Trophoblast cell (in vitro differentiated cells and primary cell): ENCODE results near the gene POLR3B.

ENCODE experiments used
- DNase-seq, 2 donors: peaks; one replicate each; pipeline ENCODE4 v3.0.0-alpha.2; 2016
- H2AFZ ChIP-seq: 2 replicates; pipeline ENCODE4 v1.6.1; 2013; ENCODE audit warnings: low read length, moderate library complexity, mild to moderate bottlenecking; ENCODE audit not compliant: insufficient read depth, poor library complexity
- H2AK5ac ChIP-seq: 2 replicates; pipeline ENCODE4 v1.6.1; 2013; ENCODE audit warnings: mild to moderate bottlenecking, low read length
- H2BK120ac ChIP-seq: 2 replicates; pipeline ENCODE4 v1.6.1; 2013; ENCODE audit warnings: low read length, mild to moderate bottlenecking, moderate library complexity; ENCODE audit not compliant: insufficient read depth, poor library complexity
- H2BK12ac ChIP-seq: 2 replicates; pipeline ENCODE4 v1.6.1; 2013; ENCODE audit warnings: mild to moderate bottlenecking, low read length, moderate library complexity
- H2BK5ac ChIP-seq: 2 replicates; pipeline ENCODE4 v1.6.1; 2013; ENCODE audit warnings: low read length, low read depth, moderate library complexity, mild to moderate bottlenecking; ENCODE audit not compliant: poor library complexity
- H3K14ac ChIP-seq: 2 replicates; pipeline ENCODE4 v1.6.1; 2013; ENCODE audit warnings: mild to moderate bottlenecking, low read length
- H3K18ac ChIP-seq: 2 replicates; pipeline ENCODE4 v1.6.1; 2013; ENCODE audit warnings: mild to moderate bottlenecking, low read length
- H3K23ac ChIP-seq: 2 replicates; pipeline ENCODE4 v1.6.1; 2013; ENCODE audit warnings: low read length
- H3K27ac ChIP-seq: 2 replicates; pipeline ENCODE4 v1.5.1; 2013; ENCODE audit warnings: low read depth, mild to moderate bottlenecking, inconsistent platforms, low read length, moderate library complexity
- H3K27me3 ChIP-seq: 2 replicates; pipeline ENCODE4 v1.6.1; 2013; ENCODE audit warnings: inconsistent platforms, mild to moderate bottlenecking, low read length, moderate library complexity; ENCODE audit not compliant: insufficient read depth
- H3K36me3 ChIP-seq, 2 experiments: 1 replicate in 1 of 2; 2 replicates in 1 of 2; pipeline ENCODE4 v1.6.1; 2013; ENCODE audit warnings: low read length in 2 of 2, mild to moderate bottlenecking in 2 of 2, moderate library complexity in 1 of 2; ENCODE audit not compliant: insufficient read depth in 2 of 2, control insufficient read depth in 1 of 2
- H3K4ac ChIP-seq: 2 replicates; pipeline ENCODE4 v1.6.1; 2013; ENCODE audit warnings: low read depth, mild to moderate bottlenecking, low read length, moderate library complexity
- H3K4me1 ChIP-seq, 2 experiments: 1 replicate in 1 of 2; 2 replicates in 1 of 2; pipeline ENCODE4 v1.6.1; 2013; ENCODE audit warnings: low read length in 2 of 2, mild to moderate bottlenecking in 2 of 2, moderate library complexity in 1 of 2; ENCODE audit not compliant: insufficient read depth in 2 of 2, control insufficient read depth in 1 of 2
- H3K4me2 ChIP-seq: 2 replicates; pipeline ENCODE4 v1.6.1; 2013; ENCODE audit warnings: inconsistent platforms, mild to moderate bottlenecking, low read length, moderate library complexity
- H3K4me3 ChIP-seq: 2 replicates; pipeline ENCODE4 v1.5.1; 2013; ENCODE audit warnings: mild to moderate bottlenecking, low read depth, low read length, inconsistent platforms
- H3K79me1 ChIP-seq: one replicate; pipeline ENCODE4 v1.6.1; 2013; ENCODE audit warnings: low read length
- H3K79me2 ChIP-seq: 2 replicates; pipeline ENCODE4 v1.6.1; 2013; ENCODE audit warnings: low read length, mild to moderate bottlenecking; ENCODE audit not compliant: control insufficient read depth, insufficient read depth, poor library complexity
- H3K9ac ChIP-seq: 2 replicates; pipeline ENCODE4 v1.6.1; 2013; ENCODE audit warnings: mild to moderate bottlenecking, low read length
- H3K9me3 ChIP-seq: 2 replicates; pipeline ENCODE4 v1.6.1; 2013; ENCODE audit warnings: low read depth, mild to moderate bottlenecking, control low read depth, inconsistent platforms, low read length; ENCODE audit not compliant: insufficient read depth
- H4K12ac ChIP-seq: 2 replicates; pipeline ENCODE4 v1.6.1; 2013; ENCODE audit warnings: low read depth, mild to moderate bottlenecking, low read length, moderate library complexity
- H4K8ac ChIP-seq: 2 replicates; pipeline ENCODE4 v1.6.1; 2013; ENCODE audit warnings: low read depth, mild to moderate bottlenecking, low read length, moderate library complexity
- H4K91ac ChIP-seq: one replicate; pipeline ENCODE4 v1.6.1; 2013; ENCODE audit warnings: low read depth, mild to moderate bottlenecking, low read length, moderate library complexity
- WGBS: extraction: QIAGEN DNeasy Blood & Tissue Kit; methylation state at CpG from one replicate; pipeline ENCODE4 v1.1.7; 2013; ENCODE audit warnings: missing lambda C conversion rate; ENCODE audit not compliant: insufficient read length, insufficient coverage; ENCODE audit errors: extremely low coverage; 5-methylcytosine and 5-hydroxymethylcytosine counted together

The POLR3B gene

DNA sequence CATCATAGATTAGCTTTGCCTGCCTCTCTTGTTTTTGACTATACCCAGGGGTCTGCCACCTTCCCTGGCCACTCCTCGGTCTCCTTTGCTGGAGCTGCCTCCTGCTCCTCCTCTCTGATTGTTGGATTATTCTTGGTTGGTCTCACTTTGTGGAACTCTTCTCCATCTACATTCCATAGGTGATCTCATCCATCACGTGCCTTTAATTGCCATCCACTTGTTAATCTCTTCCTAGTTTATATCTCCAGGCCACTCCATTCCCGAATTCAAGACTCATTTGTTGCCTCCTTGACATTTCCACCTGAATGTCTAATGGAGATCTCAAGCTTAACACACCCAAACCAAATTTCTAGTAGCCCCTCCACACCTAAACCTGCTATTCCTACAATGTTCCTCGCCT is 5.4 kb downstream of the POLR3B start:
- no peaks in the 10 kb centered on the region for H3K79me2 ChIP-seq
- H2AFZ ChIP-seq: no peak overlapping the region
- no peak overlapping the region for H4K91ac ChIP-seq
- no peak overlapping the region for H3K4ac ChIP-seq
- no peak overlapping the region for H3K4me2 ChIP-seq
- no peak overlapping the region for H3K18ac ChIP-seq
- H3K23ac ChIP-seq: no peak overlapping the region
- no peak overlapping the region for H3K9ac ChIP-seq
- H2AK5ac ChIP-seq: no peak overlapping the region
- no CpG with 5 or more reads among the region's 4 CpGs for WGBS
- H3K9me3 ChIP-seq: no peaks in the 10 kb centered on the region
- H3K27ac ChIP-seq: no peak overlapping the region
- H2BK12ac ChIP-seq: no peak overlapping the region
- H2BK5ac ChIP-seq: no peak overlapping the region
- no peak overlapping the region for H2BK120ac ChIP-seq
- DNase-seq: peak in 1 of 2 donors; percentile 10
- no peak overlapping the region for H4K12ac ChIP-seq
- no peaks in the 10 kb centered on the region for H3K36me3 ChIP-seq
- no peak overlapping the region for H3K14ac ChIP-seq
- peaks cover 7% of the 10 kb centered on the region for H3K79me1 ChIP-seq
- H3K27me3 ChIP-seq: no peaks in the 10 kb centered on the region
- H3K4me1 ChIP-seq: no peaks in the 10 kb centered on the region
- H3K4me3 ChIP-seq: no peak overlapping the region
- H4K8ac ChIP-seq: no peak overlapping the region

DNA sequence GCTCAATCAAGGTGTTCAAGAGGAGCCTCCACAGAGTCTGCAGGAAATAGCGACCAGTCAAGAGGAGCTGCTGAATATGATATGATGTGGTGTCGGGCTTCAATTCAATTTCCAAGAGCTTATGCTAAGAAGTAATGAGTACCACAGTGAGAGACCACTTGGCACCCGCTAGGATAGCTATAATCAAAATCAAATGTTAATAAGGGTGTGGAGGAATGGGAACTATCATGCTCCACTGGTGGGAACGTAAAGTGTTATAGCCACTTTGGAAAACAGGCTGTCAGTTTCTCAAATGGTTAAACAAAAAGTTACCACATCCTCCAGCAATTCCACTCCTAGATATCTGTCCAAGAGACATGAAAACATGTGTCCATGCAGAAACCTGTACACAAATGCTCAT is 6.7 kb downstream of the POLR3B start:
- no peak overlapping the region for H3K4me2 ChIP-seq
- H3K4ac ChIP-seq: no peak overlapping the region

DNA sequence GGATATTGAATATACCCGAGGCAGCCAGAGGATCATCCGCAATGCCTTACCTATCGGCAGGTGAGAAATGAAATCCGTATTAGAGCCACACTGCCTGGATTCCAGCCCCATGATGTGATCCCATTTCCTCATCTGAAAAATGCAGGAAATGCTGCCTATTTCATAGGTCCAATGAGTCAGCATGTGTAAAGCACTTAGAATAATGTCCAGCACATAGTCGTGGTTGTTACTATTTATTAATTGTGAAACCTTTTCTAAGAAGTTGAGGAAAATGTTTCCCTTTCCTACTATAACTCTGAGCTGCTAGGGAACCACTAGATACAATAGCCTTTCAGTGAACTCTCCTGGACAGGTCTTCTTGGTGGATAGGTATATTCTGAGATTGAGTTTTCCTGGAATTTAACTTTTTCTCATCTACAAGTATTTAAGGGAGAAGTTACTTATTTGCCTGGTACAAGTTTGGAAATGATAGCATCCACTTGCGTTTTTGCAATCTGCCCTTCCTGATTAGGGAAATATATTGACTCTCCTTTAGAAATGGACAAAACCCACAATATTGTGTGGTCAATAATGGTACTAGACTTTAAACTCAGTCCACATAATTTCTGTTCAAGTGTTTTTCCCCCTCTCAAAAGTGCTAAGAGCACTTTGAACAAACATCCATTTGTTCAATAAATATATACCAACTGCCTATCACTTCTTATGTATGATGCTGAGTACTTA is 12.2 kb downstream of the POLR3B start:
- H3K79me1 ChIP-seq: no peaks in the 10 kb centered on the region
- H2BK120ac ChIP-seq: no peak overlapping the region
- no peaks in the 10 kb centered on the region for H3K9me3 ChIP-seq
- no peak overlapping the region for H2AK5ac ChIP-seq
- no peak overlapping the region for H3K23ac ChIP-seq
- no peak overlapping the region for H3K4ac ChIP-seq
- H3K4me1 ChIP-seq: peaks cover 0 to 3% of the 10 kb centered on the region in 2 experiments
- no peak overlapping the region for H3K4me3 ChIP-seq
- no peak overlapping the region for H3K27ac ChIP-seq
- no peak overlapping the region for H3K9ac ChIP-seq
- H3K14ac ChIP-seq: no peak overlapping the region
- H4K12ac ChIP-seq: no peak overlapping the region
- H3K18ac ChIP-seq: no peak overlapping the region
- H3K4me2 ChIP-seq: no peak overlapping the region
- H3K27me3 ChIP-seq: no peaks in the 10 kb centered on the region
- H2AFZ ChIP-seq: no peak overlapping the region
- H3K36me3 ChIP-seq: peaks cover 0 to 2% of the 10 kb centered on the region in 2 experiments
- peak; percentile 82 to 95 for DNase-seq
- no CpG with 5 or more reads among the region's 6 CpGs for WGBS
- no peak overlapping the region for H2BK5ac ChIP-seq
- H3K79me2 ChIP-seq: no peaks in the 10 kb centered on the region
- no peak overlapping the region for H2BK12ac ChIP-seq
- H4K8ac ChIP-seq: no peak overlapping the region
- no peak overlapping the region for H4K91ac ChIP-seq

More for the DNA sequence above, 6.7 kb downstream of the POLR3B start:
- Histone ChIP-seq H2AK5ac (no peak overlapping the region), H3K23ac (no peak overlapping the region), H2BK12ac (no peak overlapping the region), H3K79me2 (no peaks in the 10 kb centered on the region), H3K9me3 (no peaks in the 10 kb centered on the region), H3K79me1 (no peaks in the 10 kb centered on the region), H4K91ac (no peak overlapping the region), H3K4me1 (no peaks in the 10 kb centered on the region), H3K9ac (no peak overlapping the region), H3K18ac (no peak overlapping the region), H3K4me3 (no peak overlapping the region), H3K14ac (no peak overlapping the region), H3K27ac (no peak overlapping the region), H3K27me3 (no peaks in the 10 kb centered on the region), H4K8ac (no peak overlapping the region), H2BK5ac (no peak overlapping the region), H2AFZ (no peak overlapping the region), H2BK120ac (no peak overlapping the region), H3K36me3 (no peaks in the 10 kb centered on the region), H4K12ac (no peak overlapping the region)
- WGBS: no CpG with 5 or more reads among the region's 4 CpGs
- no peak for DNase-seq

DNA sequence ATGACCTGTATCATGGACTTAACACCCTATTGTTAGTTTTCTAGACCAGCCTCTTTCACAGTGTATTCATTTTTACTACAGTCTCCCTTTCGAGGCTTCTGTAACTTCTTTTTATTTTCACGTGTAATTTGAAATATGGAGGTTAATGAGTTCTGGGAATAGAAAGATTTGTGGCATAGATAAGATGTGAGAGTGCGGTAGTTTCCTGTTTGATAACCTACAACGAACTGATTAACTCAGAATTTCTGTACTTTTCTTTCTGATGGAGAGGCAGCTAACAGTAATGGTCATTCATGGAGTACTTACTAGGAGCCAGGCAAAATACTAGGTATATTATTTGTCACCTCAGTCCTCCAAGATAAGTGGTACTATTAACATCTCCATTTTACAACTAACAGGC is 21.2 kb downstream of the POLR3B start:
- Histone ChIP-seq H3K79me1 (no peaks in the 10 kb centered on the region), H3K14ac (no peak overlapping the region), H3K18ac (no peak overlapping the region), H3K4ac (no peak overlapping the region), H3K27ac (no peak overlapping the region), H3K4me1 (no peaks in the 10 kb centered on the region), H4K91ac (no peak overlapping the region), H4K8ac (no peak overlapping the region), H3K9me3 (peaks cover 2% of the 10 kb centered on the region), H3K9ac (no peak overlapping the region), H2BK12ac (no peak overlapping the region), H3K27me3 (no peaks in the 10 kb centered on the region), H2AK5ac (no peak overlapping the region), H3K23ac (no peak overlapping the region), H3K4me3 (no peak overlapping the region), H3K36me3 (peaks cover 4 to 12% of the 10 kb centered on the region in 2 experiments), H3K4me2 (no peak overlapping the region), H2BK5ac (no peak overlapping the region), H3K79me2 (no peaks in the 10 kb centered on the region), H2AFZ (no peak overlapping the region), H4K12ac (no peak overlapping the region), H2BK120ac (no peak overlapping the region)
- DNase-seq: no peak
- WGBS: no CpG with 5 or more reads among the region's 4 CpGs
